H1 (cell line): Measurements from ENCODE around the gene PCIF1. TPM values are rescaled to one million over a fixed set of nuclear protein-coding genes. Genes with fewer than 3 reads are reported as not detected.

Experiments used
- EGR1 ChIP-seq: IDR thresholded peaks from 2 replicates; pipeline ENCODE4 v1.6.1; 2011; ENCODE audit warnings: low read depth, low read length, borderline replicate concordance
- JUN ChIP-seq: IDR thresholded peaks from 2 replicates; pipeline ENCODE4 v1.6.1; 2011; ENCODE audit warnings: low read depth, mild to moderate bottlenecking, improper control_type of control experiment, low read length
- PHF8 ChIP-seq: fragments of 200-600 bp; sonication (generic); conservative IDR thresholded peaks from 2 replicates; pipeline ENCODE4 v1.7.1; 2012; ENCODE audit warnings: low read depth, mild to moderate bottlenecking, inconsistent platforms, low read length, moderate library complexity
- SIX5 ChIP-seq: IDR thresholded peaks from 2 replicates; pipeline ENCODE4 v1.6.1; 2011; ENCODE audit warnings: mild to moderate bottlenecking, low read depth, low read length
- SP4 ChIP-seq: IDR thresholded peaks from 2 replicates; pipeline ENCODE4 v1.6.1; 2012; ENCODE audit warnings: low read length, inconsistent platforms
- TCF12 ChIP-seq: IDR thresholded peaks from 2 replicates; pipeline ENCODE4 v1.6.1; 2011; ENCODE audit warnings: low read depth, mild to moderate bottlenecking, low read length
- polyA plus RNA-seq, 7 experiments: library from polyadenylated mRNA; depleted of rRNA in 3 of 7; stranded (reverse) in 5 of 7; unstranded in 2 of 7; fragments of >200 nt in 5 of 7; fragments of 200-250 nt in 2 of 7; gene quantifications; 1 replicate in 5 of 7; 2 replicates in 1 of 7; 4 replicates in 1 of 7; pipeline versions ENCODE4 v1.2.1 to v1.2.3, GENCODE V29; 2011 to 2013; ENCODE audit warnings: missing spikeins in 2 of 7, mixed read lengths in 2 of 7
- total RNA-seq: library from RNA; stranded (reverse); fragmentation: NEBNext Ultra II Directional; extraction: Animal tissue kit (Norgen Biotek cat#: 25700); gene quantifications from 2 replicates; pipeline ENCODE4 v1.2.1, GENCODE V29; 2021
- TF ChIP-seq, protein P1 (sequence below): fragments of 300-600 bp; sonication (generic); IDR thresholded peaks from 2 replicates; pipeline ENCODE4 v1.7.1; 2012; ENCODE audit warnings: low read length, moderate library complexity, mild to moderate bottlenecking, inconsistent platforms; ENCODE audit not compliant: insufficient replicate concordance
- TF ChIP-seq, protein P2 (sequence below): IDR thresholded peaks from 2 replicates; pipeline ENCODE4 v1.6.1; 2012; ENCODE audit warnings: inconsistent platforms

PCIF1 gene
- total and polyA plus RNA-seq, 2 of the 8 experiments (the other 6 are each of a cell fraction or from before 2014, with no cell fraction given): 30.3 to 30.6 TPM

DNA sequence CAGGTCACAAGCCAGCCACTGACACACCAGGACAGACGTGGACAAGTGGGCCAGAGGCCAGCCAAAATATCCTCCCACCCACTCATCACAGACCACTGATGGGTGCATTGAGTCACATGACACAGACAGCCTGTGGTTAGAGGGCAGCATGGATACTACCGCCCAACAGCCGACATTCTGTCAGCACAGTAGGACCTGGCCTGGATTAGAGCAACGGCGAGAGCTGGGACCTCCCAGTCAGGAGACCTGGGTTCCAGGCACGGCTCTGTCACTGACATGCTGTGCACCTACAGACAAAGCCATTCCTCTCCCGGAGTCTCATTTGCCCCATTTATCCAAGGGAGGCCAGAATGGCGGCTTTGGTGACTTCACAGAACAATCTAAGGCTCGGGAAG lies 29.5 kb downstream of the PCIF1 start (continued):
- TF ChIP-seq, protein P1, sequence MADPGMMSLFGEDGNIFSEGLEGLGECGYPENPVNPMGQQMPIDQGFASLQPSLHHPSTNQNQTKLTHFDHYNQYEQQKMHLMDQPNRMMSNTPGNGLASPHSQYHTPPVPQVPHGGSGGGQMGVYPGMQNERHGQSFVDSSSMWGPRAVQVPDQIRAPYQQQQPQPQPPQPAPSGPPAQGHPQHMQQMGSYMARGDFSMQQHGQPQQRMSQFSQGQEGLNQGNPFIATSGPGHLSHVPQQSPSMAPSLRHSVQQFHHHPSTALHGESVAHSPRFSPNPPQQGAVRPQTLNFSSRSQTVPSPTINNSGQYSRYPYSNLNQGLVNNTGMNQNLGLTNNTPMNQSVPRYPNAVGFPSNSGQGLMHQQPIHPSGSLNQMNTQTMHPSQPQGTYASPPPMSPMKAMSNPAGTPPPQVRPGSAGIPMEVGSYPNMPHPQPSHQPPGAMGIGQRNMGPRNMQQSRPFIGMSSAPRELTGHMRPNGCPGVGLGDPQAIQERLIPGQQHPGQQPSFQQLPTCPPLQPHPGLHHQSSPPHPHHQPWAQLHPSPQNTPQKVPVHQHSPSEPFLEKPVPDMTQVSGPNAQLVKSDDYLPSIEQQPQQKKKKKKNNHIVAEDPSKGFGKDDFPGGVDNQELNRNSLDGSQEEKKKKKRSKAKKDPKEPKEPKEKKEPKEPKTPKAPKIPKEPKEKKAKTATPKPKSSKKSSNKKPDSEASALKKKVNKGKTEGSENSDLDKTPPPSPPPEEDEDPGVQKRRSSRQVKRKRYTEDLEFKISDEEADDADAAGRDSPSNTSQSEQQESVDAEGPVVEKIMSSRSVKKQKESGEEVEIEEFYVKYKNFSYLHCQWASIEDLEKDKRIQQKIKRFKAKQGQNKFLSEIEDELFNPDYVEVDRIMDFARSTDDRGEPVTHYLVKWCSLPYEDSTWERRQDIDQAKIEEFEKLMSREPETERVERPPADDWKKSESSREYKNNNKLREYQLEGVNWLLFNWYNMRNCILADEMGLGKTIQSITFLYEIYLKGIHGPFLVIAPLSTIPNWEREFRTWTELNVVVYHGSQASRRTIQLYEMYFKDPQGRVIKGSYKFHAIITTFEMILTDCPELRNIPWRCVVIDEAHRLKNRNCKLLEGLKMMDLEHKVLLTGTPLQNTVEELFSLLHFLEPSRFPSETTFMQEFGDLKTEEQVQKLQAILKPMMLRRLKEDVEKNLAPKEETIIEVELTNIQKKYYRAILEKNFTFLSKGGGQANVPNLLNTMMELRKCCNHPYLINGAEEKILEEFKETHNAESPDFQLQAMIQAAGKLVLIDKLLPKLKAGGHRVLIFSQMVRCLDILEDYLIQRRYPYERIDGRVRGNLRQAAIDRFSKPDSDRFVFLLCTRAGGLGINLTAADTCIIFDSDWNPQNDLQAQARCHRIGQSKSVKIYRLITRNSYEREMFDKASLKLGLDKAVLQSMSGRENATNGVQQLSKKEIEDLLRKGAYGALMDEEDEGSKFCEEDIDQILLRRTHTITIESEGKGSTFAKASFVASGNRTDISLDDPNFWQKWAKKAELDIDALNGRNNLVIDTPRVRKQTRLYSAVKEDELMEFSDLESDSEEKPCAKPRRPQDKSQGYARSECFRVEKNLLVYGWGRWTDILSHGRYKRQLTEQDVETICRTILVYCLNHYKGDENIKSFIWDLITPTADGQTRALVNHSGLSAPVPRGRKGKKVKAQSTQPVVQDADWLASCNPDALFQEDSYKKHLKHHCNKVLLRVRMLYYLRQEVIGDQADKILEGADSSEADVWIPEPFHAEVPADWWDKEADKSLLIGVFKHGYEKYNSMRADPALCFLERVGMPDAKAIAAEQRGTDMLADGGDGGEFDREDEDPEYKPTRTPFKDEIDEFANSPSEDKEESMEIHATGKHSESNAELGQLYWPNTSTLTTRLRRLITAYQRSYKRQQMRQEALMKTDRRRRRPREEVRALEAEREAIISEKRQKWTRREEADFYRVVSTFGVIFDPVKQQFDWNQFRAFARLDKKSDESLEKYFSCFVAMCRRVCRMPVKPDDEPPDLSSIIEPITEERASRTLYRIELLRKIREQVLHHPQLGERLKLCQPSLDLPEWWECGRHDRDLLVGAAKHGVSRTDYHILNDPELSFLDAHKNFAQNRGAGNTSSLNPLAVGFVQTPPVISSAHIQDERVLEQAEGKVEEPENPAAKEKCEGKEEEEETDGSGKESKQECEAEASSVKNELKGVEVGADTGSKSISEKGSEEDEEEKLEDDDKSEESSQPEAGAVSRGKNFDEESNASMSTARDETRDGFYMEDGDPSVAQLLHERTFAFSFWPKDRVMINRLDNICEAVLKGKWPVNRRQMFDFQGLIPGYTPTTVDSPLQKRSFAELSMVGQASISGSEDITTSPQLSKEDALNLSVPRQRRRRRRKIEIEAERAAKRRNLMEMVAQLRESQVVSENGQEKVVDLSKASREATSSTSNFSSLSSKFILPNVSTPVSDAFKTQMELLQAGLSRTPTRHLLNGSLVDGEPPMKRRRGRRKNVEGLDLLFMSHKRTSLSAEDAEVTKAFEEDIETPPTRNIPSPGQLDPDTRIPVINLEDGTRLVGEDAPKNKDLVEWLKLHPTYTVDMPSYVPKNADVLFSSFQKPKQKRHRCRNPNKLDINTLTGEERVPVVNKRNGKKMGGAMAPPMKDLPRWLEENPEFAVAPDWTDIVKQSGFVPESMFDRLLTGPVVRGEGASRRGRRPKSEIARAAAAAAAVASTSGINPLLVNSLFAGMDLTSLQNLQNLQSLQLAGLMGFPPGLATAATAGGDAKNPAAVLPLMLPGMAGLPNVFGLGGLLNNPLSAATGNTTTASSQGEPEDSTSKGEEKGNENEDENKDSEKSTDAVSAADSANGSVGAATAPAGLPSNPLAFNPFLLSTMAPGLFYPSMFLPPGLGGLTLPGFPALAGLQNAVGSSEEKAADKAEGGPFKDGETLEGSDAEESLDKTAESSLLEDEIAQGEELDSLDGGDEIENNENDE: no peak
- no peak for TF ChIP-seq EGR1
- TF ChIP-seq TCF12: no peak
- TF ChIP-seq SIX5: no peak
- no peak for TF ChIP-seq PHF8
- TF ChIP-seq, protein P2, sequence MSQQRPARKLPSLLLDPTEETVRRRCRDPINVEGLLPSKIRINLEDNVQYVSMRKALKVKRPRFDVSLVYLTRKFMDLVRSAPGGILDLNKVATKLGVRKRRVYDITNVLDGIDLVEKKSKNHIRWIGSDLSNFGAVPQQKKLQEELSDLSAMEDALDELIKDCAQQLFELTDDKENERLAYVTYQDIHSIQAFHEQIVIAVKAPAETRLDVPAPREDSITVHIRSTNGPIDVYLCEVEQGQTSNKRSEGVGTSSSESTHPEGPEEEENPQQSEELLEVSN: no peak
- no peak for TF ChIP-seq SP4
- no peak for TF ChIP-seq JUN
